ENCODE measurements around the gene RIPOR2. TPM values are rescaled to one million over a fixed set of nuclear protein-coding genes. Genes with fewer than 3 reads are reported as not detected.

Gene RIPOR2
- total and polyA plus RNA-seq, 2 of the 13 experiments (the other 11 are each of a cell fraction or from before 2014, with no cell fraction given): 0.02 to 0.05 TPM

DNA sequence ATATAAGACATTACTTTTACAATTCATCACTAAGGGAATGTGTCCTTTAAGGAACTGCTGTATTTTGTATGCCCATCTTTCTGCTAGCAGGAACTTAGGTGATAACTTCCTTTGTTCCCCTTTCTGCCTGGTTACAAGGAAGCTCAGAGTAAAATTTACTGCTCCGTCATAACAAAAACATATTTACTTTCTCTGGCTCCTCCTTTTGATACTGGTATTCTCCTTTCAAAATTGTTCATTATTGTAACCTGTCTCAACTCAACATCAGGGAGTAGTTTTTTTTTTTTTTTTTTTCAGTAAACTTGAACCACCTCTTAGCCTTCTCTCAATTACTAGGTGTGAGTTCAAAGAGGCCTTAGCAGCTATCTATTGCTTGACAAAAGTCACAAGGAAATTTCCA lies 37.1 kb downstream of the RIPOR2 start (continued):
- TF ChIP-seq MIER3 (CRISPR knock-in tag; IDR thresholded peaks at IDR 0.05; ENCODE audit: borderline replicate concordance) (no peak), ZBTB1 (CRISPR knock-in tag; IDR thresholded peaks at IDR 0.05; ENCODE audit: borderline replicate concordance) (no peak)

DNA sequence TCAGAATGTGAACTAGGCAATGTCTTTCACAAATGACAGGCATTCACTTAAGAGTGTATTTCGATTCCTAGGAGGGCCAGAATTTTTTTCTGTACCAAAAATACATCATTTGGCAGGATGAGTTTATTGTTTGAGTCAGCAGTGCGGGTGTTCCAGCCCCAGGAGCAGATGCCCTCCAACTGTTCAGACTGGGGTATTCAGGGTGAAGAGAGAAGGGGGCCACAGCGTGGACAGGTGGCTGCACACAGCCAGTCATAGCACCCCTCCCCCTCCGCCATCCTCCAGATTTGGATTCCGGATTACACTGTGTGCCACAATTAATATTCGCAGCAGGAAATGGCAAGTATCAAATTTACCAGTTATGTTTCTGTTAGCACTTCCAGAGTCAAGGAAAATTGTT lies 38.6 kb downstream of the RIPOR2 start:
- Histone ChIP-seq H3K9me3 (ENCODE audit: low read length) (no peaks in the 10 kb centered on the region), H3K4me3 (replicated peaks in 1 of 3; ENCODE audit: insufficient read depth in 1 of 3, low read depth in 2 of 3, low read length in 3 of 3) (no peak overlapping the region), H3K4me1 (ENCODE audit: insufficient read depth, low read length) (no peaks in the 10 kb centered on the region), H3K4me2 (ENCODE audit: low read depth, low read length) (no peak overlapping the region), H4K20me1 (ENCODE audit: insufficient read depth, low read length) (no peaks in the 10 kb centered on the region), H3K9ac (ENCODE audit: insufficient read depth, low read depth, low read length) (no peak overlapping the region), H3K79me2 (ENCODE audit: insufficient read depth, low read length) (no peaks in the 10 kb centered on the region), H3K27ac (ENCODE audit: extremely low read length, insufficient read depth, low read length) (no peak overlapping the region), H3K36me3 (replicated peaks in 1 of 2; ENCODE audit: control insufficient read depth in 1 of 2, insufficient read depth in 2 of 2, low read length in 2 of 2) (no peaks in the 10 kb centered on the region), H3K27me3 (ENCODE audit: control insufficient read depth in 1 of 2, insufficient read depth in 2 of 2, low read length in 2 of 2) (peaks cover 0 to 3% of the 10 kb centered on the region in 2 experiments; a peak in 2 of 5 replicates), H2AFZ (ENCODE audit: low read length) (no peak overlapping the region)
- DNase-seq (ENCODE audit: low spot score) (no peak), ATAC-seq (no peak), FAIRE-seq (no peak)
- intact Hi-C loops (cut with micrococcal nuclease; ENCODE audit: unreplicated experiment) (no loop called here), in situ Hi-C loops (cut with HindIII; ENCODE audit: extremely low pct_ligation_motif_present, low pct_unique_long_range_greater_than_20kb) (no loop called here)
- CTCF ChIA-PET (ENCODE audit: low intra/inter-chr PET ratio, low total read pairs): no interaction called here
- no TSS peak for BruUV-seq (replicated peaks)
- POLR2A ChIA-PET: no interaction called here
- TF ChIP-seq GPN1 (CRISPR knock-in tag; IDR thresholded peaks at IDR 0.05; ENCODE audit: borderline replicate concordance) (no peak), ZNF687 (CRISPR knock-in tag; IDR thresholded peaks at IDR 0.05) (no peak), ZNF660 (CRISPR knock-in tag; IDR thresholded peaks at IDR 0.05; ENCODE audit: borderline replicate concordance, low read depth) (no peak), HMG20A (CRISPR knock-in tag; IDR thresholded peaks at IDR 0.05; ENCODE audit: borderline replicate concordance) (no peak)
- 39% methylated on average over 6 of the region's 6 CpGs for WGBS (ENCODE audit: low lambda C conversion rate)
